Prostate gland (tissue), 2 donors: ENCODE results near the gene ARHGDIA.

Source experiments
- CTCF ChIP-seq, 4 experiments: fragments of 200-600 bp in 2 of 4; fragments of 450-650 bp in 2 of 4; sonication (generic) in 2 of 4; IDR thresholded peaks; 1 replicate in 3 of 4; 2 replicates in 1 of 4; pipeline ENCODE4 v1.5.1; 2016 to 2019; ENCODE audit warnings: antibody characterized with exemption in 4 of 4, mild to moderate bottlenecking in 2 of 4, moderate library complexity in 2 of 4
- POLR2A ChIP-seq: fragments of 450-650 bp; IDR thresholded peaks from one replicate; pipeline ENCODE4 v1.6.1; 2016; ENCODE audit warnings: antibody characterized with exemption, mild to moderate bottlenecking

DNA sequence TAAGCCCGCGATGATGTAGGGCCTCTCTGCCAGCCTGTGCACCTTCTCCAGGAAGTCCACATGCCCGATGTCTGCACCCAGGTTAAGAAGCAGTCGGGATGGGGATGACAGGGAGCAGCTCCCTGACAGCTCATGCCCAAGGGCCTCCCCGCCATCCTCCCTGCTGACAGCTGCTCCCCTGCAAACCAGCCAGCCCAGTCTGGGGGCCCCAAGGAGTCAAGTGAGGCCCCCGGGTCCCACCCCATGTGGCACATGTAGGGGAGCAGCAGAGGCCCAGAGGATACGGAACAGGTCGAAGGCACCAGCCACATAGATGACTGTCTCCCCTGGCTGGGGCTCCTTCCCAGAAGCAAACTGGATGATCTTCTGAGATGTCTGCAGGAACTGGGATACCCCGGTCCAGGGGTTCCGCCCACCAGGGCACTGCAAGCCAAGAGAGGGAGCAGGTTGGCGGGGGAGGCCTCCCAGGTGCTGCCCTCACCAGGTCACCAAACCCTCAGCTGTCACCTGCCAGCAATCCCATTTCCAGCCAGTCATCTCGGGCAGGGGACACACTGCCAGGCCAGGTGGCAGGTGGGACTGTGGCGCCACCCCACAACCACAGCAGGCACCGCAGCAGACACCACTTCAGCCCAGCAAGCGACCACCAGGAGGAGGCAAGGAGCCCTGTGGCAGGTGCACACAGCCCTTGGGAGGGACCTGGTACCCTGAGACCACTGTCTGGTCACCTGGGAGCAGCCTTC, 35.5 kb upstream of the ARHGDIA start:
- TF ChIP-seq CTCF (IDR thresholded peaks at IDR 0.05) (no peak), POLR2A (no peak)
